KMS-11 (cell line): ENCODE measurements around the gene ASB10.

Experiments used
- H2AFZ ChIP-seq: fragments of 200-600 bp; sonication (generic); 2 replicates; pipeline ENCODE4 v1.6.1; 2016; ENCODE audit warnings: antibody characterized with exemption, mixed run types, low read depth
- H3K27ac ChIP-seq: fragments of 200-600 bp; sonication (generic); 2 replicates; pipeline ENCODE4 v1.6.1; 2016; ENCODE audit warnings: mild to moderate bottlenecking, mixed run types
- H3K27me3 ChIP-seq: fragments of 200-600 bp; sonication (generic); 2 replicates; pipeline ENCODE4 v1.6.1; 2017; ENCODE audit warnings: mild to moderate bottlenecking, low read depth, mixed run types, moderate library complexity; ENCODE audit not compliant: insufficient read depth
- H3K36me3 ChIP-seq: fragments of 200-600 bp; sonication (generic); 2 replicates; pipeline ENCODE4 v1.6.1; 2017; ENCODE audit warnings: mild to moderate bottlenecking, mixed run types; ENCODE audit not compliant: insufficient read depth
- H3K4me1 ChIP-seq: fragments of 200-600 bp; sonication (generic); 2 replicates; pipeline ENCODE4 v1.6.1; 2016; ENCODE audit warnings: mild to moderate bottlenecking, low read depth, mixed run types; ENCODE audit not compliant: poor library complexity, severe bottlenecking
- H3K4me2 ChIP-seq: fragments of 200-600 bp; sonication (generic); 2 replicates; pipeline ENCODE4 v1.7.0; 2016; ENCODE audit warnings: mild to moderate bottlenecking, mixed run types
- H3K4me3 ChIP-seq: fragments of 200-600 bp; sonication (generic); IDR thresholded peaks from 2 replicates; pipeline ENCODE4 v1.6.1; 2017; ENCODE audit warnings: low read depth, low read length, mixed read lengths; ENCODE audit not compliant: insufficient read depth
- H3K79me2 ChIP-seq: fragments of 200-600 bp; sonication (generic); 2 replicates; pipeline ENCODE4 v1.6.1; 2016; ENCODE audit warnings: low read depth, mixed run types; ENCODE audit not compliant: insufficient read depth
- H3K9ac ChIP-seq: fragments of 200-600 bp; sonication (generic); 2 replicates; pipeline ENCODE4 v1.6.1; 2016; ENCODE audit warnings: mild to moderate bottlenecking, mixed run types
- H4K20me1 ChIP-seq: fragments of 200-600 bp; sonication (generic); 2 replicates; pipeline ENCODE4 v1.6.1; 2016; ENCODE audit warnings: mild to moderate bottlenecking, mixed run types; ENCODE audit not compliant: insufficient read depth
- CTCF ChIP-seq: fragments of 200-600 bp; sonication (generic); conservative IDR thresholded peaks from 2 replicates; pipeline ENCODE4 v1.6.1; 2017; ENCODE audit warnings: low read depth, mild to moderate bottlenecking, antibody characterized with exemption, low read length, moderate library complexity, mixed read lengths

ASB10 gene

GRCh38 chr7:151133986-151134742 is 52.9 kb downstream of the ASB10 start:
- Histone ChIP-seq H3K79me2 (no peaks in the 10 kb centered on the region), H3K36me3 (no peaks in the 10 kb centered on the region; the same call in 1 of the 2 replicates), H3K27ac (no peak overlapping the region), H3K27me3 (no peaks in the 10 kb centered on the region), H2AFZ (no peak overlapping the region), H3K4me1 (peaks cover 13% of the 10 kb centered on the region), H3K9ac (no peak overlapping the region), H4K20me1 (no peaks in the 10 kb centered on the region), H3K4me3 (no peak overlapping the region), H3K4me2 (no peak overlapping the region)
- no peak for TF ChIP-seq CTCF

- Histone ChIP-seq H3K4me2 (no peak overlapping the region), H3K36me3 (no peaks in the 10 kb centered on the region; the same call in 1 of the 2 replicates), H3K9ac (no peak overlapping the region), H3K27me3 (no peaks in the 10 kb centered on the region), H3K4me1 (peaks cover 14% of the 10 kb centered on the region), H4K20me1 (no peaks in the 10 kb centered on the region), H3K4me3 (no peak overlapping the region), H2AFZ (no peak overlapping the region), H3K79me2 (no peaks in the 10 kb centered on the region), H3K27ac (no peak overlapping the region)
- no peak for TF ChIP-seq CTCF
These were observed 53.6 kb downstream of the ASB10 start for GRCh38 chr7:151133266-151133985.

GRCh38 chr7:151132461-151133205 is 54.4 kb downstream of the ASB10 start:
- H3K36me3 ChIP-seq: no peaks in the 10 kb centered on the region; the same call in 1 of the 2 replicates
- no peak overlapping the region for H3K27ac ChIP-seq
- TF ChIP-seq CTCF: no peak

GRCh38 chr7:151131592-151132293 is 55.3 kb downstream of the ASB10 start:
- no peaks in the 10 kb centered on the region for H3K27me3 ChIP-seq
- no peak overlapping the region for H3K4me3 ChIP-seq
- H3K9ac ChIP-seq: no peak overlapping the region
- no peak for TF ChIP-seq CTCF
- peaks cover 14% of the 10 kb centered on the region for H3K4me1 ChIP-seq
- H3K36me3 ChIP-seq: no peaks in the 10 kb centered on the region; the same call in 1 of the 2 replicates
- no peaks in the 10 kb centered on the region for H4K20me1 ChIP-seq
- no peak overlapping the region for H3K4me2 ChIP-seq
- no peak overlapping the region for H3K27ac ChIP-seq
- no peak overlapping the region for H2AFZ ChIP-seq
- H3K79me2 ChIP-seq: no peaks in the 10 kb centered on the region

More at GRCh38 chr7:151132461-151133205, 54.4 kb downstream of the ASB10 start:
- Histone ChIP-seq H3K4me1 (peaks cover 14% of the 10 kb centered on the region), H3K4me2 (no peak overlapping the region), H3K79me2 (no peaks in the 10 kb centered on the region), H4K20me1 (no peaks in the 10 kb centered on the region), H3K27me3 (no peaks in the 10 kb centered on the region), H3K9ac (no peak overlapping the region), H2AFZ (no peak overlapping the region), H3K4me3 (no peak overlapping the region)
